Vagina (tissue), 2 donors: ENCODE measurements around the gene RTN3. TPM values are rescaled to one million over a fixed set of nuclear protein-coding genes. Genes with fewer than 3 reads are reported as not detected.
"Not testable (repeated sequence)": the region's sequence is repeated elsewhere in the genome, so short reads cannot be mapped to it uniquely, and the experiment has no call there.

ENCODE experiments used
- DNase-seq, 2 donors: peaks; one replicate each; pipeline ENCODE4 v3.0.0-alpha.2; 2017; ENCODE audit errors: extremely low spot score in 2 of 2
- H3K27ac ChIP-seq: fragments of 200-600 bp; sonication (generic); one replicate; pipeline ENCODE4 v1.5.1; 2019
- H3K27me3 ChIP-seq: fragments of 200-600 bp; sonication (generic); one replicate; pipeline ENCODE4 v1.5.1; 2019
- H3K36me3 ChIP-seq, 2 donors: fragments of 200-600 bp; sonication (generic); one replicate each; pipeline ENCODE4 v1.5.1; 2017 to 2019
- H3K4me1 ChIP-seq: fragments of 200-600 bp; sonication (generic); one replicate; pipeline ENCODE4 v1.5.1; 2019
- H3K4me3 ChIP-seq, 2 donors: fragments of 200-600 bp; sonication (generic); 1 replicate in 1 of 2; 2 replicates in 1 of 2; pipeline ENCODE4 v1.5.1; 2016 to 2019
- H3K9me3 ChIP-seq: fragments of 200-600 bp; sonication (generic); one replicate; pipeline ENCODE4 v1.5.1; 2019
- CTCF ChIP-seq, 3 experiments: fragments of 450-650 bp in 2 of 3; fragments of 200-600 bp in 1 of 3; sonication (generic) in 1 of 3; IDR thresholded peaks; one replicate each; pipeline ENCODE4 v1.5.1; 2017 to 2019; ENCODE audit warnings: antibody characterized with exemption in 3 of 3, mild to moderate bottlenecking in 2 of 3, moderate library complexity in 2 of 3
- POLR2A ChIP-seq, 2 donors: fragments of 450-650 bp; IDR thresholded peaks; one replicate each; pipeline ENCODE4 v1.6.1; 2017; ENCODE audit warnings: antibody characterized with exemption in 2 of 2, mild to moderate bottlenecking in 2 of 2, moderate library complexity in 2 of 2
- POLR2AphosphoS5 ChIP-seq, 2 donors: sonication (generic); formaldehyde crosslinking; IDR thresholded peaks; one replicate each; pipeline ENCODE4 v1.9.0; 2017; ENCODE audit warnings: antibody characterized with exemption in 2 of 2, mild to moderate bottlenecking in 2 of 2, low read depth in 1 of 2; ENCODE audit not compliant: insufficient read depth in 1 of 2
- intact Hi-C: fragments of 100-400 bp; cut with DNase I; formaldehyde crosslinking; loops from one replicate; pipeline ENCODE4 v1.15.1; 2023
- total RNA-seq: library from RNA; depleted of rRNA; stranded (reverse); fragments of >200 nt; gene quantifications from one replicate; pipeline ENCODE4 v1.2.3, GENCODE V29; 2016

RTN3 gene
- 75.1 TPM for total RNA-seq

GRCh38 chr11:63681321-63682065, at the start of gene RTN3:
Gene RTN3, plus strand, starts transcription at chr11:63681500. Its CDS starts 137 bp downstream, at chr11:63681637.
- DNase-seq = peak; percentile 96 to 99
- no peaks in the 10 kb centered on the region for H3K9me3 ChIP-seq
- H3K27me3 ChIP-seq = no peaks in the 10 kb centered on the region
- intact Hi-C loops = no loop called here
- peak within 1 kb of the TSS; percentile 94 for H3K27ac ChIP-seq
- peaks cover 42% of the 10 kb centered on the region for H3K4me1 ChIP-seq
- no peaks in the 10 kb centered on the region for H3K36me3 ChIP-seq
- peak within 1 kb of the TSS; percentile 84 to 92 for H3K4me3 ChIP-seq
- TF ChIP-seq POLR2AphosphoS5 (IDR thresholded peaks at IDR 0.05; ENCODE audit: insufficient read depth in 1 of 2, low read depth in 1 of 2) (peak; percentile 99), CTCF (IDR thresholded peaks at IDR 0.05) (peak; percentile 4 to 17 (median 7)), POLR2A (IDR thresholded peaks at IDR 0.05) (peak in 1 of 2 donors; percentile 95)

GRCh38 chr11:63635762-63636465, 45.4 kb upstream of the RTN3 start:
- Histone ChIP-seq H3K4me1 (peaks cover 9% of the 10 kb centered on the region), H3K36me3 (peaks cover 0 to 51% of the 10 kb centered on the region in 2 donors), H3K27ac (no peak overlapping the region), H3K27me3 (no peaks in the 10 kb centered on the region), H3K9me3 (no peaks in the 10 kb centered on the region), H3K4me3 (no peak overlapping the region)
- TF ChIP-seq POLR2A (IDR thresholded peaks at IDR 0.05) (no peak), POLR2AphosphoS5 (IDR thresholded peaks at IDR 0.05; ENCODE audit: insufficient read depth in 1 of 2, low read depth in 1 of 2) (no peak), CTCF (IDR thresholded peaks at IDR 0.05) (peak; percentile 40 to 63 (median 62))
- intact Hi-C loops = loop anchor here (5.0 kb wide), 1 partner anchor 154 kb away; no protein-coding TSS in a partner anchor
- no peak for DNase-seq

GRCh38 chr11:63638436-63638835, 42.9 kb upstream of the RTN3 start:
- not testable (repeated sequence) for H3K4me3 ChIP-seq, H3K27ac ChIP-seq, DNase-seq, H3K9me3 ChIP-seq, H3K4me1 ChIP-seq, H3K27me3 ChIP-seq
- peaks cover 0 to 59% of the 10 kb centered on the region in 2 donors for H3K36me3 ChIP-seq
- intact Hi-C loops = loop anchor here (5.0 kb wide), 1 partner anchor 156 kb away; no protein-coding TSS in a partner anchor

- H3K27me3 ChIP-seq = no peaks in the 10 kb centered on the region
- no peak for TF ChIP-seq POLR2AphosphoS5 (IDR thresholded peaks at IDR 0.05; ENCODE audit: insufficient read depth in 1 of 2, low read depth in 1 of 2)
- TF ChIP-seq CTCF (IDR thresholded peaks at IDR 0.05) = peak in 2 of 3 experiments; percentile 20 to 25
- no peak for DNase-seq
- H3K36me3 ChIP-seq = peaks cover 0 to 58% of the 10 kb centered on the region in 2 donors
- H3K27ac ChIP-seq = peak overlapping the region; percentile 48
- no peaks in the 10 kb centered on the region for H3K9me3 ChIP-seq
- intact Hi-C loops = loop anchor here (5.0 kb wide), 1 partner anchor 157 kb away; no protein-coding TSS in a partner anchor
- no peak overlapping the region for H3K4me3 ChIP-seq
- no peaks in the 10 kb centered on the region for H3K4me1 ChIP-seq
These were observed 42.0 kb upstream of the RTN3 start for GRCh38 chr11:63639199-63639832.

GRCh38 chr11:63641727-63642126, 39.6 kb upstream of the RTN3 start:
- intact Hi-C loops = no loop called here
- TF ChIP-seq POLR2A (IDR thresholded peaks at IDR 0.05) (no peak), CTCF (IDR thresholded peaks at IDR 0.05) (no peak), POLR2AphosphoS5 (IDR thresholded peaks at IDR 0.05; ENCODE audit: insufficient read depth in 1 of 2, low read depth in 1 of 2) (no peak)
- Histone ChIP-seq H3K36me3 (peaks cover 0 to 59% of the 10 kb centered on the region in 2 donors), H3K4me3 (no peak overlapping the region), H3K4me1 (no peaks in the 10 kb centered on the region), H3K27me3 (no peaks in the 10 kb centered on the region), H3K27ac (no peak overlapping the region), H3K9me3 (no peaks in the 10 kb centered on the region)
- DNase-seq = no peak
